GM12878 (cell line): ENCODE results near the gene CTRB1. TPM values are rescaled to one million over a fixed set of nuclear protein-coding genes. Genes with fewer than 3 reads are reported as not detected.

ENCODE experiments used
- ATAC-seq: fragments of 200-7000 bp; cut with Tn5 transposase; 3 replicates; pipeline ENCODE4 v1.9.1; 2020; ENCODE audit warnings: mild to moderate bottlenecking, moderate library complexity
- BruUV-seq: library from RNA; stranded (reverse); fragments of 400-500 nt; replicated peaks from 2 replicates; lab custom pipeline; 2021; lab: Mats Ljungman, UMichigan
- CTCF ChIA-PET: fragments of 300-600 bp; sonication (Branson Sonifier 250); formaldehyde crosslinking; extraction: SDS; loops from one replicate; lab custom pipeline; 2021; ENCODE audit warnings: inconsistent platforms; lab: Yijun Ruan, JAX
- POLR2A ChIA-PET: fragments of 350-600 bp; formaldehyde crosslinking; extraction: SDS; loops from one replicate; lab custom pipeline; 2021; ENCODE audit warnings: inconsistent platforms; lab: Charles Lee
- RAD21 ChIA-PET: fragments of 300-600 bp; sonication (Branson Sonifier 250); formaldehyde crosslinking; loops from one replicate; lab custom pipeline; 2023; ENCODE audit warnings: antibody characterized with exemption; ENCODE audit not compliant: unreplicated experiment; lab: Charles Lee
- SMC1A ChIA-PET: fragments of 300-600 bp; sonication (Branson Sonifier 250); formaldehyde crosslinking; loops from one replicate; lab custom pipeline; 2023; ENCODE audit not compliant: unreplicated experiment, uncharacterized antibody; lab: Charles Lee
- DNase-seq: peaks from one replicate; pipeline ENCODE4 v3.0.0-alpha.2; 2011; ENCODE audit warnings: low read depth, low spot score
- FAIRE-seq: peaks from 3 replicates; lab custom pipeline; 2011; peaks lifted over from hg19 to GRCh38; lab: Jason Lieb, UNC
- H2AFZ ChIP-seq: 2 replicates; pipeline ENCODE4 v1.6.0; 2011; ENCODE audit warnings: low read depth, low read length, control low read depth; ENCODE audit not compliant: control insufficient read depth
- H3K27ac ChIP-seq: 2 replicates; pipeline ENCODE4 v1.5.1; 2011; ENCODE audit warnings: control low read depth; ENCODE audit not compliant: control insufficient read depth, insufficient read depth
- H3K27me3 ChIP-seq, 2 experiments: replicated peaks in 1 of 2; 2 replicates each; pipeline versions ENCODE4 v1.6.0 to v1.6.1; 2011; ENCODE audit warnings: low read length in 1 of 2; ENCODE audit not compliant: control insufficient read depth in 2 of 2, insufficient read depth in 2 of 2
- H3K36me3 ChIP-seq, 2 experiments: 2 replicates each; pipeline ENCODE4 v1.5.1; 2011; ENCODE audit warnings: low read length in 1 of 2; ENCODE audit not compliant: control insufficient read depth in 2 of 2, insufficient read depth in 2 of 2
- H3K4me1 ChIP-seq: 2 replicates; pipeline ENCODE4 v1.6.1; 2011; ENCODE audit warnings: mild to moderate bottlenecking, low read length, moderate library complexity, mixed read lengths; ENCODE audit not compliant: control insufficient read depth, insufficient read depth
- H3K4me2 ChIP-seq: 2 replicates; pipeline ENCODE4 v1.6.0; 2011; ENCODE audit warnings: control low read depth; ENCODE audit not compliant: control insufficient read depth, insufficient read depth
- H3K4me3 ChIP-seq: fragments of 200-600 bp; sonication (generic); 2 replicates; pipeline ENCODE4 v1.5.1; 2016
- H3K79me2 ChIP-seq: 2 replicates; pipeline ENCODE4 v1.6.0; 2011; ENCODE audit warnings: low read length; ENCODE audit not compliant: control insufficient read depth, insufficient read depth
- H3K9ac ChIP-seq: 2 replicates; pipeline ENCODE4 v1.8.0; 2011; ENCODE audit warnings: low read length, control low read depth, mixed read lengths; ENCODE audit not compliant: control insufficient read depth, insufficient read depth
- H3K9me3 ChIP-seq: replicated peaks from 3 replicates; pipeline ENCODE4 v1.5.1; 2011; ENCODE audit warnings: mild to moderate bottlenecking, low read length; ENCODE audit not compliant: control insufficient read depth, insufficient read depth
- H4K20me1 ChIP-seq: 2 replicates; pipeline ENCODE4 v1.6.0; 2011; ENCODE audit not compliant: control insufficient read depth, insufficient read depth
- IRF5 ChIP-seq: fragments of 450-650 bp; IDR thresholded peaks from 2 replicates; pipeline ENCODE4 v1.6.1; 2017; ENCODE audit warnings: borderline replicate concordance
- NR2C2 ChIP-seq: IDR thresholded peaks from 2 replicates; pipeline ENCODE4 v1.6.1; 2011; ENCODE audit warnings: borderline replicate concordance, low read depth; ENCODE audit not compliant: control insufficient read depth, insufficient read length
- SREBF1 ChIP-seq: IDR thresholded peaks from 2 replicates; pipeline ENCODE4 v1.6.1; 2012; ENCODE audit warnings: mild to moderate bottlenecking, low read length
- SUPT20H ChIP-seq: IDR thresholded peaks from 2 replicates; pipeline ENCODE4 v1.6.1; 2011; ENCODE audit warnings: low read depth, mild to moderate bottlenecking, low read length, moderate library complexity, borderline replicate concordance; ENCODE audit not compliant: control insufficient read depth
- ZBED1 ChIP-seq: IDR thresholded peaks from 2 replicates; pipeline ENCODE4 v1.6.1; 2016; ENCODE audit warnings: borderline replicate concordance
- ZNF217 ChIP-seq: fragments of 450-650 bp; IDR thresholded peaks from 2 replicates; pipeline ENCODE4 v1.6.1; 2017; ENCODE audit warnings: antibody characterized with exemption, mild to moderate bottlenecking
- ZSCAN29 ChIP-seq: fragments of 450-650 bp; IDR thresholded peaks from 2 replicates; pipeline ENCODE4 v1.6.1; 2017; ENCODE audit warnings: mild to moderate bottlenecking, moderate library complexity
- WGBS: methylation state at CpG from one replicate; pipeline ENCODE4 v1.1.6; 2016; ENCODE audit warnings: low lambda C conversion rate; ENCODE audit not compliant: insufficient replicate concordance, insufficient coverage; ENCODE audit errors: missing lambda C conversion rate; 5-methylcytosine and 5-hydroxymethylcytosine counted together
- in situ Hi-C: fragments of 300-500 bp; cut with MboI; formaldehyde crosslinking; loops from 9 replicates; pipeline ENCODE4 v1.14.3; 2018; ENCODE audit warnings: mixed read lengths
- intact Hi-C: fragments of 100-400 bp; cut with micrococcal nuclease; formaldehyde crosslinking; loops from one replicate; pipeline ENCODE4 v1.14.2; 2022; ENCODE audit not compliant: unreplicated experiment
- polyA plus RNA-seq, 11 experiments: library from polyadenylated mRNA; depleted of rRNA in 4 of 11; unstranded in 6 of 11; stranded (reverse) in 5 of 11; fragments of >200 nt; fragmentation: Nextera tagmentation in 4 of 11; fragmentation: Illumina TruSeq in 1 of 11; extraction: Ambion mirVana in 4 of 11; extraction: Trizol in 1 of 11; gene quantifications; 1 replicate in 1 of 11; 2 replicates in 10 of 11; pipeline versions ENCODE4 v1.2.1 to v1.2.3, GENCODE V29; 2011 to 2016; ENCODE audit warnings: inconsistent platforms in 2 of 11, missing spikeins in 2 of 11, low read depth in 1 of 11
- total RNA-seq, 4 experiments: library from RNA; depleted of rRNA in 3 of 4; stranded (reverse); fragments of >200 nt in 3 of 4; fragmentation: Illumina TruSeq in 1 of 4; extraction: Trizol in 1 of 4; gene quantifications; 2 replicates each; pipeline versions ENCODE4 v1.2.1 to v1.2.3, GENCODE V29; 2013 to 2021

CTRB1 gene
- total and polyA plus RNA-seq, 10 of the 15 experiments (the other 5 are each of a cell fraction or from before 2014, with no cell fraction given): 0.28 to 4.4 TPM; not detected in 8

- no peak for FAIRE-seq
- WGBS: 69% methylated on average over 21 of the region's 21 CpGs
- no peak overlapping the region for H2AFZ ChIP-seq
Measured at GRCh38 chr16:75192606-75193264, 26.1 kb upstream of the CTRB1 start.

GRCh38 chr16:75193265-75193650, 25.5 kb upstream of the CTRB1 start:
- no TSS peak for BruUV-seq
- H3K4me2 ChIP-seq: no peak overlapping the region
- in situ Hi-C loops (no loop called here), intact Hi-C loops (no loop called here)
- no peak overlapping the region for H3K9ac ChIP-seq
- no peak overlapping the region for H3K4me3 ChIP-seq
- H2AFZ ChIP-seq: no peak overlapping the region
- no peaks in the 10 kb centered on the region for H3K79me2 ChIP-seq
- ChIA-PET CTCF (no interaction called here), POLR2A (no interaction called here), RAD21 (no interaction called here)
- H3K27ac ChIP-seq: no peak overlapping the region
- ATAC-seq (no peak), FAIRE-seq (no peak)
- H3K27me3 ChIP-seq: peaks cover 1 to 2% of the 10 kb centered on the region in 2 experiments
- TF ChIP-seq ZNF217: no peak
- TF ChIP-seq, all 136 proteins: peak for 0
- H3K36me3 ChIP-seq: no peaks in the 10 kb centered on the region
- WGBS: 45% methylated on average over 4 of the region's 4 CpGs
- H3K9me3 ChIP-seq: no peaks in the 10 kb centered on the region
- SMC1A ChIA-PET: no interaction called here
- H3K4me1 ChIP-seq: no peaks in the 10 kb centered on the region
- DNase-seq: no peak
- H4K20me1 ChIP-seq: no peaks in the 10 kb centered on the region

More at GRCh38 chr16:75192606-75193264, 26.1 kb upstream of the CTRB1 start:
- DNase-seq (no peak), ATAC-seq (no peak)
- no peak for TF ChIP-seq NR2C2
- TF ChIP-seq SREBF1: no peak
- TF ChIP-seq IRF5: no peak
- TF ChIP-seq ZSCAN29: no peak
- TF ChIP-seq SUPT20H: no peak
- TF ChIP-seq ZBED1: no peak
- Histone ChIP-seq H4K20me1 (no peaks in the 10 kb centered on the region), H3K9me3 (no peaks in the 10 kb centered on the region), H3K36me3 (no peaks in the 10 kb centered on the region), H3K4me1 (no peaks in the 10 kb centered on the region), H3K27ac (no peak overlapping the region), H3K4me2 (no peak overlapping the region), H3K4me3 (no peak overlapping the region), H3K27me3 (no peaks in the 10 kb centered on the region; a peak in 2 of 4 replicates), H3K9ac (no peak overlapping the region), H3K79me2 (no peaks in the 10 kb centered on the region)
- in situ Hi-C loops: no loop called here
- no TSS peak for BruUV-seq
- intact Hi-C loops: no loop called here
- ChIA-PET CTCF (no interaction called here), SMC1A (no interaction called here), POLR2A (no interaction called here), RAD21 (no interaction called here)
